WTC11 (cell line): ENCODE measurements around the gene MEGF10.

Experiments
- ATF3 ChIP-seq: sonication (generic); formaldehyde crosslinking; conservative IDR thresholded peaks from 2 replicates; pipeline ENCODE4 v1.8.1; 2022; ENCODE audit warnings: mild to moderate bottlenecking, missing genetic modification reagents
- CREB1 ChIP-seq: sonication (generic); formaldehyde crosslinking; IDR thresholded peaks from 2 replicates; pipeline ENCODE4 v1.8.0; 2023; ENCODE audit warnings: mild to moderate bottlenecking, missing genetic modification reagents
- CTCF ChIP-seq: fragments of 200-600 bp; IDR thresholded peaks from 2 replicates; pipeline ENCODE4 v1.8.0; 2022; ENCODE audit warnings: antibody characterized with exemption
- FOXP4 ChIP-seq: sonication (generic); formaldehyde crosslinking; IDR thresholded peaks from 2 replicates; pipeline ENCODE4 v1.8.0; 2022; ENCODE audit warnings: mild to moderate bottlenecking, missing genetic modification reagents
- HMGXB4 ChIP-seq: sonication (generic); formaldehyde crosslinking; IDR thresholded peaks from 2 replicates; pipeline ENCODE4 v1.8.1; 2023; ENCODE audit warnings: mild to moderate bottlenecking, moderate library complexity, missing genetic modification reagents
- NFYB ChIP-seq: sonication (generic); formaldehyde crosslinking; conservative IDR thresholded peaks from 2 replicates; pipeline ENCODE4 v1.8.0; 2022; ENCODE audit warnings: low read depth, missing genetic modification reagents
- ZBTB21 ChIP-seq: sonication (generic); formaldehyde crosslinking; IDR thresholded peaks from 2 replicates; pipeline ENCODE4 v1.8.1; 2023; ENCODE audit warnings: mild to moderate bottlenecking, missing genetic modification reagents, borderline replicate concordance
- ZNF396 ChIP-seq: fragments of 250-450 bp; sonication (Bioruptor Pico); IDR thresholded peaks from 2 replicates; pipeline ENCODE4 v1.8.0; 2021; ENCODE audit warnings: mild to moderate bottlenecking, moderate library complexity, borderline replicate concordance
- ZSCAN18 ChIP-seq: fragments of 250-450 bp; sonication (Bioruptor Pico); IDR thresholded peaks from 2 replicates; pipeline ENCODE4 v2.1.2; 2022; ENCODE audit warnings: mild to moderate bottlenecking, moderate library complexity
- TF ChIP-seq, protein P1 (sequence below): sonication (generic); formaldehyde crosslinking; IDR thresholded peaks from 2 replicates; pipeline ENCODE4 v1.8.0; 2022; ENCODE audit warnings: mild to moderate bottlenecking, missing genetic modification reagents
- TF ChIP-seq, protein P2 (sequence below): sonication (generic); formaldehyde crosslinking; IDR thresholded peaks from 2 replicates; pipeline ENCODE4 v1.8.0; 2022; ENCODE audit warnings: mild to moderate bottlenecking, missing genetic modification reagents
- TF ChIP-seq, protein P3 (sequence below): sonication (generic); formaldehyde crosslinking; IDR thresholded peaks from 2 replicates; pipeline ENCODE4 v1.8.1; 2022; ENCODE audit warnings: missing genetic modification reagents, borderline replicate concordance
- TF ChIP-seq, protein P4 (sequence below): sonication (generic); formaldehyde crosslinking; IDR thresholded peaks from 2 replicates; pipeline ENCODE4 v1.8.0; 2022; ENCODE audit warnings: missing genetic modification reagents
- TF ChIP-seq, protein P5 (sequence below): sonication (generic); formaldehyde crosslinking; IDR thresholded peaks from 2 replicates; pipeline ENCODE4 v1.8.1; 2023; ENCODE audit warnings: mild to moderate bottlenecking, missing genetic modification reagents, moderate library complexity

DNA sequence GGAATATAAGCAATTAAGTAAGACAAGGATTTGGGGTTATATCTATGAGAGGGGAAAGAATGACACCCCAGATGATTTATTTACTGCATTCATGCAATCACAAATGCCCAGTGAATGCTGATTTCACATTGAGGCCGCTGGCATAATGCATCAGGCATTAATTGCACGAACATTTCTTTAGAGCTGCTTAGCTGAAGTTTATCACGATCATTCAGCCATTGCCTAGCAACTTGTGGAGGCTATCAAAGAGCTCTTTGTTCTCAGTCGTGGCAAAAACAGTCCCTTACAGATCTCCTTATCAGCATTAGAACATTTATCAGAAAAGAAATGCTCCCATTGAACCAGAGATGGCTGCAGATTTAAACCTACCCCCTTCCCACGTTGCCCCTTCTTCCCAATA, 138.2 kb downstream of the MEGF10 start:
- TF ChIP-seq, protein P1, sequence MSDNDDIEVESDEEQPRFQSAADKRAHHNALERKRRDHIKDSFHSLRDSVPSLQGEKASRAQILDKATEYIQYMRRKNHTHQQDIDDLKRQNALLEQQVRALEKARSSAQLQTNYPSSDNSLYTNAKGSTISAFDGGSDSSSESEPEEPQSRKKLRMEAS = no peak
- TF ChIP-seq, protein P2, sequence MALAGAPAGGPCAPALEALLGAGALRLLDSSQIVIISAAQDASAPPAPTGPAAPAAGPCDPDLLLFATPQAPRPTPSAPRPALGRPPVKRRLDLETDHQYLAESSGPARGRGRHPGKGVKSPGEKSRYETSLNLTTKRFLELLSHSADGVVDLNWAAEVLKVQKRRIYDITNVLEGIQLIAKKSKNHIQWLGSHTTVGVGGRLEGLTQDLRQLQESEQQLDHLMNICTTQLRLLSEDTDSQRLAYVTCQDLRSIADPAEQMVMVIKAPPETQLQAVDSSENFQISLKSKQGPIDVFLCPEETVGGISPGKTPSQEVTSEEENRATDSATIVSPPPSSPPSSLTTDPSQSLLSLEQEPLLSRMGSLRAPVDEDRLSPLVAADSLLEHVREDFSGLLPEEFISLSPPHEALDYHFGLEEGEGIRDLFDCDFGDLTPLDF (CRISPR knock-in tag) = no peak
- TF ChIP-seq CTCF = no peak
- no peak for TF ChIP-seq ZSCAN18 (CRISPR knock-in tag)
- no peak for TF ChIP-seq HMGXB4 (CRISPR knock-in tag)
- TF ChIP-seq, protein P3, sequence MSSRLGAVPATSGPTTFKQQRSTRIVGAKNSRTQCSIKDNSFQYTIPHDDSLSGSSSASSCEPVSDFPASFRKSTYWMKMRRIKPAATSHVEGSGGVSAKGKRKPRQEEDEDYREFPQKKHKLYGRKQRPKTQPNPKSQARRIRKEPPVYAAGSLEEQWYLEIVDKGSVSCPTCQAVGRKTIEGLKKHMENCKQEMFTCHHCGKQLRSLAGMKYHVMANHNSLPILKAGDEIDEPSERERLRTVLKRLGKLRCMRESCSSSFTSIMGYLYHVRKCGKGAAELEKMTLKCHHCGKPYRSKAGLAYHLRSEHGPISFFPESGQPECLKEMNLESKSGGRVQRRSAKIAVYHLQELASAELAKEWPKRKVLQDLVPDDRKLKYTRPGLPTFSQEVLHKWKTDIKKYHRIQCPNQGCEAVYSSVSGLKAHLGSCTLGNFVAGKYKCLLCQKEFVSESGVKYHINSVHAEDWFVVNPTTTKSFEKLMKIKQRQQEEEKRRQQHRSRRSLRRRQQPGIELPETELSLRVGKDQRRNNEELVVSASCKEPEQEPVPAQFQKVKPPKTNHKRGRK (CRISPR knock-in tag) = no peak
- TF ChIP-seq, protein P4, sequence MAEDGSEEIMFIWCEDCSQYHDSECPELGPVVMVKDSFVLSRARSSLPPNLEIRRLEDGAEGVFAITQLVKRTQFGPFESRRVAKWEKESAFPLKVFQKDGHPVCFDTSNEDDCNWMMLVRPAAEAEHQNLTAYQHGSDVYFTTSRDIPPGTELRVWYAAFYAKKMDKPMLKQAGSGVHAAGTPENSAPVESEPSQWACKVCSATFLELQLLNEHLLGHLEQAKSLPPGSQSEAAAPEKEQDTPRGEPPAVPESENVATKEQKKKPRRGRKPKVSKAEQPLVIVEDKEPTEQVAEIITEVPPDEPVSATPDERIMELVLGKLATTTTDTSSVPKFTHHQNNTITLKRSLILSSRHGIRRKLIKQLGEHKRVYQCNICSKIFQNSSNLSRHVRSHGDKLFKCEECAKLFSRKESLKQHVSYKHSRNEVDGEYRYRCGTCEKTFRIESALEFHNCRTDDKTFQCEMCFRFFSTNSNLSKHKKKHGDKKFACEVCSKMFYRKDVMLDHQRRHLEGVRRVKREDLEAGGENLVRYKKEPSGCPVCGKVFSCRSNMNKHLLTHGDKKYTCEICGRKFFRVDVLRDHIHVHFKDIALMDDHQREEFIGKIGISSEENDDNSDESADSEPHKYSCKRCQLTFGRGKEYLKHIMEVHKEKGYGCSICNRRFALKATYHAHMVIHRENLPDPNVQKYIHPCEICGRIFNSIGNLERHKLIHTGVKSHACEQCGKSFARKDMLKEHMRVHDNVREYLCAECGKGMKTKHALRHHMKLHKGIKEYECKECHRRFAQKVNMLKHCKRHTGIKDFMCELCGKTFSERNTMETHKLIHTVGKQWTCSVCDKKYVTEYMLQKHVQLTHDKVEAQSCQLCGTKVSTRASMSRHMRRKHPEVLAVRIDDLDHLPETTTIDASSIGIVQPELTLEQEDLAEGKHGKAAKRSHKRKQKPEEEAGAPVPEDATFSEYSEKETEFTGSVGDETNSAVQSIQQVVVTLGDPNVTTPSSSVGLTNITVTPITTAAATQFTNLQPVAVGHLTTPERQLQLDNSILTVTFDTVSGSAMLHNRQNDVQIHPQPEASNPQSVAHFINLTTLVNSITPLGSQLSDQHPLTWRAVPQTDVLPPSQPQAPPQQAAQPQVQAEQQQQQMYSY (CRISPR knock-in tag) = no peak
- TF ChIP-seq FOXP4 (CRISPR knock-in tag) = no peak
- TF ChIP-seq NFYB (CRISPR knock-in tag) = no peak
- TF ChIP-seq ZNF396 = no peak
- TF ChIP-seq ATF3 = no peak
- TF ChIP-seq, protein P5, sequence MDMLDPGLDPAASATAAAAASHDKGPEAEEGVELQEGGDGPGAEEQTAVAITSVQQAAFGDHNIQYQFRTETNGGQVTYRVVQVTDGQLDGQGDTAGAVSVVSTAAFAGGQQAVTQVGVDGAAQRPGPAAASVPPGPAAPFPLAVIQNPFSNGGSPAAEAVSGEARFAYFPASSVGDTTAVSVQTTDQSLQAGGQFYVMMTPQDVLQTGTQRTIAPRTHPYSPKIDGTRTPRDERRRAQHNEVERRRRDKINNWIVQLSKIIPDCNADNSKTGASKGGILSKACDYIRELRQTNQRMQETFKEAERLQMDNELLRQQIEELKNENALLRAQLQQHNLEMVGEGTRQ (CRISPR knock-in tag) = no peak
- TF ChIP-seq CREB1 (CRISPR knock-in tag) = no peak
- no peak for TF ChIP-seq ZBTB21 (CRISPR knock-in tag)
